NB4 (cell line): ENCODE results near the gene GPX4.
A peak's percentile ranks its signal among the peaks of the same experiment; 100 is the strongest.

Source experiments
- DNase-seq: peaks from one replicate; pipeline ENCODE4 v3.0.0; 2010; ENCODE audit warnings: low read depth
- H3K4me3 ChIP-seq: one replicate; pipeline ENCODE4 v1.5.1; 2011; ENCODE audit warnings: mild to moderate bottlenecking, low read depth, low read length, moderate library complexity
- MYC ChIP-seq: IDR thresholded peaks from 2 replicates; pipeline ENCODE4 v1.6.1; 2011; ENCODE audit warnings: low read depth, low read length
- POLR2A ChIP-seq: IDR thresholded peaks from 2 replicates; pipeline ENCODE4 v1.6.1; 2011; ENCODE audit warnings: mild to moderate bottlenecking; ENCODE audit not compliant: insufficient read length; ENCODE audit errors: extremely low read depth
- TF ChIP-seq, protein P1 (sequence below): IDR thresholded peaks from one replicate; pipeline ENCODE4 v1.5.1; 2012; ENCODE audit warnings: low read depth, low read length
- TF ChIP-seq, protein P2 (sequence below): IDR thresholded peaks from 2 replicates; pipeline ENCODE4 v1.6.1; 2011; ENCODE audit warnings: low read depth, low read length

GPX4 gene

DNA sequence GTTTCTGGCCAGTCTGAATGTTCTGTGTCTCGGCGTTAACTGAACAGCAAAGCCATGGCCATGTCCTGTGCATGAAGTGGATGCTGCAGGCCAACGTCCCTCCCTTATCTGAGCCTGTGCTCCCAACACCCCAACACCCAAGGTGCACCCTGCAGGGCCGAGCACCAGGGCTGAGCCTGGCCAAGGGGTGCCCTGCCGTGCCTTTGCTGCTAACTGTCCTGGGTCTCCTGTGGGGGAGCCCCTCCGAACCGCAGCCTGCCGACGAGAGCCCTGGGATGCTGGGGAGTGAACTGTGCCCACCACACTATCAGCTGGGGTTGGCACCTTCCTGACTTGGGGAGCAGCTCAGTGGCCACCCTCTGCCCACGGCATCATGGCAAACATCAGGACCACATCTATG lies 17.6 kb downstream of the GPX4 start:
- no peak for DNase-seq
- no peak for TF ChIP-seq POLR2A
- TF ChIP-seq MYC = no peak
- H3K4me3 ChIP-seq = no peak overlapping the region

DNA sequence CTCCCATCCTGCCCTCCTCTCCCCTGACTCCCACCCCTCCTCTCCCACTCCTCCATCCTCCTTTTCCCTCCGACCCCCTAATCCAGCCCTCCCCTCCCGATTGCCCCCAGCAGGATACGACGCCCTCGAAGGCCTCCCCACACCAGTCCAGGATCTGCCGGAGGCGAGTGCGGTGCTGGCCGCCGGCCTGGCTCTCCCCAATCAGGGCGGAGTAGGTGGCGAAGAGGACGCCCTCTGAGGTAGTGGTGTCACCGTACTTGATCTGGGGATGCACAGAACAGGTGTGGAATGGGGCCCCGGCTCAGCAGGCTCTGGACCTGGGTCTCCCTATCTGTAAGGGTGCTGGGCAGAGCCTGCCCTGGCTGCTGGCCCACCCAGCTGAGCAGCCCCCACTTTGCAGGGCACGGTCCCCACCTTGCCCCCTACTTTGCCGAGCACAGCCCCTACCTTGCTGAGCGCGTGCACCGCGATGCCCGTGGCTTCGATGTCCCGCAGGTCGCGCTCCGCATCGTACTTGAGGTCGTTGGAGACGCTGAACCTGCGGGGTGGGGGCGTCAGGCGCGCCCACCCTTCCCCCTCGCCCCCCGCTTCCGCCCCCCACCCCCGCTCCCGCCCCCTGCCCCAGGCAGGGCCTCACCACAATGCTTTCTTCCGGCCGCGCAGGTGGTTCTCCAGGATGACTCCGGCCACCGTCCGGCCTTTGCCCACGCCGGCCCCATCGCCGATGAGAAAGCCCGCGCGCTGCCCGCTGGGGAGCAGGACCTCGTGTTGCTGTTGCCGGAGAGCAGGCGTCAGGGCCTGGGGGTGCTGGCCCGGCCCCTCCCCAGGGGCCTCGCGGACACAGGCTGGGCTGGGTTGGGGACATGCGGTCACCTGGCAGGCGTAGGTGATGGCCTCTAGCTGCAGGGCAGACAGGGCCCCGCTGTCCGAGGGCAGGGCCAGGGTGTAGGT lies 18.5 kb downstream of the GPX4 start:
- TF ChIP-seq POLR2A (no peak), MYC (no peak)
- TF ChIP-seq, protein P1, sequence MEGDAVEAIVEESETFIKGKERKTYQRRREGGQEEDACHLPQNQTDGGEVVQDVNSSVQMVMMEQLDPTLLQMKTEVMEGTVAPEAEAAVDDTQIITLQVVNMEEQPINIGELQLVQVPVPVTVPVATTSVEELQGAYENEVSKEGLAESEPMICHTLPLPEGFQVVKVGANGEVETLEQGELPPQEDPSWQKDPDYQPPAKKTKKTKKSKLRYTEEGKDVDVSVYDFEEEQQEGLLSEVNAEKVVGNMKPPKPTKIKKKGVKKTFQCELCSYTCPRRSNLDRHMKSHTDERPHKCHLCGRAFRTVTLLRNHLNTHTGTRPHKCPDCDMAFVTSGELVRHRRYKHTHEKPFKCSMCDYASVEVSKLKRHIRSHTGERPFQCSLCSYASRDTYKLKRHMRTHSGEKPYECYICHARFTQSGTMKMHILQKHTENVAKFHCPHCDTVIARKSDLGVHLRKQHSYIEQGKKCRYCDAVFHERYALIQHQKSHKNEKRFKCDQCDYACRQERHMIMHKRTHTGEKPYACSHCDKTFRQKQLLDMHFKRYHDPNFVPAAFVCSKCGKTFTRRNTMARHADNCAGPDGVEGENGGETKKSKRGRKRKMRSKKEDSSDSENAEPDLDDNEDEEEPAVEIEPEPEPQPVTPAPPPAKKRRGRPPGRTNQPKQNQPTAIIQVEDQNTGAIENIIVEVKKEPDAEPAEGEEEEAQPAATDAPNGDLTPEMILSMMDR = no peak
- TF ChIP-seq, protein P2, sequence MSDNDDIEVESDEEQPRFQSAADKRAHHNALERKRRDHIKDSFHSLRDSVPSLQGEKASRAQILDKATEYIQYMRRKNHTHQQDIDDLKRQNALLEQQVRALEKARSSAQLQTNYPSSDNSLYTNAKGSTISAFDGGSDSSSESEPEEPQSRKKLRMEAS = no peak
- no peak overlapping the region for H3K4me3 ChIP-seq
- DNase-seq = no peak

DNA sequence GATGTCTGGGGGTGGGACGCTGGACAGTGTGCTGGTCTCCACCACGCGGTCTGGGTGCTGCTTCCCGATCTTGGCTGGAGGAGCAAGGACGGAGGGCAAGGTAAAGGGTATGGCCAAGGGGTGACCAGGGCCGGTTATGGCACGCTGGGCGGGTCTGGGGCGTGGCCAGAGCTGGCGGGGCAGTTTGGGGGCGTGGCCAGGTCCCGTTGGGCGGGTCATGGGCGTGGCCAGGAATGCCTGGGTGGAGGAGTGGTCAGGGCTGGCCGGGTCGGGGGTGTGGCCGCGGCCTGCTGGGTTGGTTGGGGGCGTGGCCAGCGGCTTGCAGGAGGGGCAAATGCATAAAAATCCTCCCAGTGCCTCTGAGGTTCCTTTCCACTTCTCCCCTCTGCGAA lies 19.2 kb downstream of the GPX4 start:
- no peak overlapping the region for H3K4me3 ChIP-seq
- peak; percentile 56 for DNase-seq
- TF ChIP-seq, protein P1 = no peak
- no peak for TF ChIP-seq POLR2A
- TF ChIP-seq, protein P2 = no peak

DNA sequence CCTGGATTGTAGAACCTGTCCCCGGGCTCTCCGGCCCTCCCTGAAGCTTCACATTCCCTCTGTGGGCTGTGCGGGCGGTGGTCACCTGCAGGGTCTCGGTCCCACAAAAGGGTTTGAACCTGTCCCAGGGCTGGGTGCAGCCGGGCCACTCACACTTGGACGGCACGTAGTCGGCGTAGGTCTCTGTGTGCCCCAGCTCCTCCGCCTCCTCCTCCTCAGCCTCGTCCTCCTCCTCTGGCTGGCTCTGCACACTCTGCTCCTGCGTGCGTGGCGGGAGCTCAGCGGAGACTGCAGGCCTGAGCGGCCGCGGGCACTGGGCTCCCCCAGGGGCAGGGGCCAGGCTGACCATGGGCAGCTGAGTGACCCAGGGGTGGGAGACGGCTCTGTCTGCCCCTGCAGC lies 19.6 kb downstream of the GPX4 start:
- no peak for DNase-seq
- TF ChIP-seq POLR2A = no peak
- TF ChIP-seq, protein P2 = no peak
- TF ChIP-seq, protein P1 = no peak
- no peak for TF ChIP-seq MYC
- H3K4me3 ChIP-seq = no peak overlapping the region

DNA sequence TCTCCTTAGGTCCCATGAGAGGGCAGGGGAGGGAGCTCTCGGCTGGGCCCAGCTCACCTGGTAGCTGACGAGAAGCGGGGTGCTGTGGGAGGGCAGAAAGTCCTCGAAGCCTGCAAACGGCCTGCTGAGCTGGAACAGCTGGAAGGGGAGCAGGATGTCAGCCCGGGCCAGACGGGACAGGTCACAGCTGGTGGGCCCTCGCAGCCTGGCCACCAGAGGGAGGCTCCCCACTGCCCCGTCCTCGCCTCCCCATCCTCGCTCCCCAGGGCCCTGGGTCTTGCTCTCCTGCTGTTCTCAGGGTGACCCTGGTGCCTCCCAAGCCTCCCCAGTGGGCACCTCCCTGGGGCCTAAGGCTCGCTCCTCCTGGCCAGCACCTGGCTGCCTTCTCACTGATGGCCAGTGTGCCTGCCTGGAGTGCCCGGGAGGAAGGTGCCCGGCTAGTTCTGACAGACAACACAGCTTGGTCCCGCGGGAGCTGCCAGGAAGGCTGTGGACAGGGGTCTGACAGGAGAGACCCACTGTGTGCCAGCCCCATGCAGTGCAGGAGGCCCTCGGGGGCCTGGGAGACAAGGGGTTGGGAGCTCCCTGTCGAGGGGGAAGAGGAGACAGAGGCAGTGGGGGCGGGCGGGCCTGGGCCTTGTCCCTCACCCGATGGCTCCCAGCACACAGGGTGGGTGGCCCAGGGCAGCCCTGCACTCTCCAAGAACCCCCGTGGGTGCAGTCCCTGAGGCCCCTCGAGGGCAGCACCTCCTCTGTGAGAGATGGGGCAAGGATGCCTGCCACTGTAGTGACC lies 20.3 kb downstream of the GPX4 start:
- TF ChIP-seq, protein P2 = no peak
- TF ChIP-seq, protein P1 = no peak
- TF ChIP-seq MYC (no peak), POLR2A (no peak)
- no peak overlapping the region for H3K4me3 ChIP-seq
- DNase-seq = no peak
